PC-3 (cell line): Measurements from ENCODE around the gene CYTH1. TPM values are rescaled to one million over a fixed set of nuclear protein-coding genes. Genes with fewer than 3 reads are reported as not detected.

Source experiments
- ATAC-seq: fragments of 200-7000 bp; cut with Tn5 transposase; 2 replicates; pipeline ENCODE4 v1.9.1; 2020; ENCODE audit warnings: mild to moderate bottlenecking, moderate library complexity
- BruUV-seq: library from RNA; stranded (reverse); fragments of 400-500 nt; replicated peaks from 2 replicates; lab custom pipeline; 2021; lab: Mats Ljungman, UMichigan
- CTCF ChIA-PET: fragments of 300-600 bp; sonication (Branson Sonifier 250); formaldehyde crosslinking; loops from one replicate; lab custom pipeline; 2022; ENCODE audit warnings: antibody characterized with exemption; lab: Charles Lee
- POLR2A ChIA-PET: fragments of 300-600 bp; sonication (Branson Sonifier 250); formaldehyde crosslinking; loops from one replicate; lab custom pipeline; 2022; ENCODE audit warnings: antibody characterized with exemption; ENCODE audit not compliant: unreplicated experiment; lab: Charles Lee
- DNase-seq: peaks from one replicate; pipeline ENCODE4 v3.0.0-alpha.2; 2015
- H2AFZ ChIP-seq: fragments of 300-600 bp; sonication (generic); 2 replicates; pipeline ENCODE4 v1.6.0; 2016; ENCODE audit warnings: antibody characterized with exemption, low read length
- H3F3A ChIP-seq: fragments of 300-600 bp; sonication (generic); one replicate; pipeline ENCODE4 v1.6.0; 2017; ENCODE audit warnings: antibody characterized with exemption, low read length, control low read depth, mild to moderate bottlenecking; ENCODE audit not compliant: unreplicated experiment
- H3K27ac ChIP-seq: fragments of 300-600 bp; sonication (generic); 2 replicates; pipeline ENCODE4 v1.5.1; 2016; ENCODE audit warnings: mild to moderate bottlenecking, low read length
- H3K27me3 ChIP-seq: fragments of 300-600 bp; sonication (generic); 2 replicates; pipeline ENCODE4 v1.6.1; 2016; ENCODE audit warnings: low read length, mixed read lengths
- H3K36me3 ChIP-seq: fragments of 300-600 bp; sonication (generic); 2 replicates; pipeline ENCODE4 v1.6.1; 2016; ENCODE audit warnings: low read depth, mixed run types, low read length, mixed read lengths
- H3K4me1 ChIP-seq: fragments of 300-600 bp; sonication (generic); 2 replicates; pipeline ENCODE4 v1.5.1; 2016; ENCODE audit warnings: low read length; ENCODE audit not compliant: insufficient read depth
- H3K4me2 ChIP-seq: fragments of 300-600 bp; sonication (generic); 2 replicates; pipeline ENCODE4 v1.6.0; 2016; ENCODE audit warnings: low read length
- H3K4me3 ChIP-seq: fragments of 300-600 bp; sonication (generic); 2 replicates; pipeline ENCODE4 v1.5.1; 2016; ENCODE audit warnings: mild to moderate bottlenecking, low read length, mixed read lengths
- H3K79me2 ChIP-seq: fragments of 300-600 bp; sonication (generic); 2 replicates; pipeline ENCODE4 v1.6.1; 2017; ENCODE audit warnings: low read length, mixed read lengths
- H3K9ac ChIP-seq: fragments of 300-600 bp; sonication (generic); 2 replicates; pipeline ENCODE4 v1.6.0; 2016; ENCODE audit warnings: mild to moderate bottlenecking, low read length
- H3K9me2 ChIP-seq: fragments of 300-600 bp; sonication (generic); replicated peaks from 2 replicates; pipeline ENCODE4 v1.6.1; 2016; ENCODE audit warnings: mixed run types, low read length, mixed read lengths
- H3K9me3 ChIP-seq: fragments of 300-600 bp; sonication (generic); 2 replicates; pipeline ENCODE4 v1.6.1; 2016; ENCODE audit warnings: low read length, mixed read lengths
- H4K20me1 ChIP-seq: fragments of 300-600 bp; sonication (generic); 2 replicates; pipeline ENCODE4 v1.6.1; 2016; ENCODE audit warnings: low read length, mixed read lengths
- EZH2 ChIP-seq: fragments of 300-600 bp; sonication (generic); IDR thresholded peaks from one replicate; pipeline ENCODE4 v1.6.1; 2017; ENCODE audit warnings: antibody characterized with exemption, mild to moderate bottlenecking, low read length; ENCODE audit not compliant: unreplicated experiment
- EZH2phosphoT487 ChIP-seq: fragments of 300-600 bp; sonication (generic); IDR thresholded peaks from 2 replicates; pipeline ENCODE4 v1.6.1; 2018; ENCODE audit warnings: mild to moderate bottlenecking, antibody characterized with exemption, low read length, borderline replicate concordance
- intact Hi-C: fragments of 100-400 bp; cut with micrococcal nuclease; formaldehyde crosslinking; loops from 2 replicates; pipeline ENCODE4 v1.9.0; 2023
- total RNA-seq: library from RNA; depleted of rRNA; stranded (reverse); fragments of >200 nt; gene quantifications from 2 replicates; pipeline ENCODE4 v1.2.3, GENCODE V29; 2014
- TF ChIP-seq, protein P1 (sequence below): fragments of 300-600 bp; sonication (generic); conservative IDR thresholded peaks from 2 replicates; pipeline ENCODE4 v1.5.1; 2017; ENCODE audit warnings: antibody characterized with exemption, low read depth, mild to moderate bottlenecking, low read length

Gene CYTH1
- total RNA-seq, 1 experiment from 2014 or later, result 29.7 TPM

- POLR2A ChIA-PET, result no interaction called here
- intact Hi-C loops, result no loop called here
- H4K20me1 ChIP-seq, result no peaks in the 10 kb centered on the region; the same call in 1 of the 2 replicates
- H3F3A ChIP-seq, result no peaks in the 10 kb centered on the region
- TF ChIP-seq EZH2 (no peak), EZH2phosphoT487 (no peak)
- TF ChIP-seq, protein P1, sequence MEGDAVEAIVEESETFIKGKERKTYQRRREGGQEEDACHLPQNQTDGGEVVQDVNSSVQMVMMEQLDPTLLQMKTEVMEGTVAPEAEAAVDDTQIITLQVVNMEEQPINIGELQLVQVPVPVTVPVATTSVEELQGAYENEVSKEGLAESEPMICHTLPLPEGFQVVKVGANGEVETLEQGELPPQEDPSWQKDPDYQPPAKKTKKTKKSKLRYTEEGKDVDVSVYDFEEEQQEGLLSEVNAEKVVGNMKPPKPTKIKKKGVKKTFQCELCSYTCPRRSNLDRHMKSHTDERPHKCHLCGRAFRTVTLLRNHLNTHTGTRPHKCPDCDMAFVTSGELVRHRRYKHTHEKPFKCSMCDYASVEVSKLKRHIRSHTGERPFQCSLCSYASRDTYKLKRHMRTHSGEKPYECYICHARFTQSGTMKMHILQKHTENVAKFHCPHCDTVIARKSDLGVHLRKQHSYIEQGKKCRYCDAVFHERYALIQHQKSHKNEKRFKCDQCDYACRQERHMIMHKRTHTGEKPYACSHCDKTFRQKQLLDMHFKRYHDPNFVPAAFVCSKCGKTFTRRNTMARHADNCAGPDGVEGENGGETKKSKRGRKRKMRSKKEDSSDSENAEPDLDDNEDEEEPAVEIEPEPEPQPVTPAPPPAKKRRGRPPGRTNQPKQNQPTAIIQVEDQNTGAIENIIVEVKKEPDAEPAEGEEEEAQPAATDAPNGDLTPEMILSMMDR, result no peak
- no peak overlapping the region for H3K4me2 ChIP-seq
- DNase-seq (no peak), ATAC-seq (no peak)
- no peaks in the 10 kb centered on the region for H3K9me3 ChIP-seq
- no peaks in the 10 kb centered on the region for H3K4me1 ChIP-seq
- no peaks in the 10 kb centered on the region for H3K36me3 ChIP-seq
- H2AFZ ChIP-seq, result no peak overlapping the region
- no TSS peak for BruUV-seq
- no peak overlapping the region for H3K4me3 ChIP-seq
- H3K27ac ChIP-seq, result no peak overlapping the region
- CTCF ChIA-PET, result no interaction called here
- H3K9me2 ChIP-seq, result no peaks in the 10 kb centered on the region
- H3K27me3 ChIP-seq, result no peaks in the 10 kb centered on the region
- H3K79me2 ChIP-seq, result peaks cover 66% of the 10 kb centered on the region
- no peak overlapping the region for H3K9ac ChIP-seq
Measured at GRCh38 chr17:78723957-78724356, 58.1 kb downstream of the CYTH1 start.

DNA sequence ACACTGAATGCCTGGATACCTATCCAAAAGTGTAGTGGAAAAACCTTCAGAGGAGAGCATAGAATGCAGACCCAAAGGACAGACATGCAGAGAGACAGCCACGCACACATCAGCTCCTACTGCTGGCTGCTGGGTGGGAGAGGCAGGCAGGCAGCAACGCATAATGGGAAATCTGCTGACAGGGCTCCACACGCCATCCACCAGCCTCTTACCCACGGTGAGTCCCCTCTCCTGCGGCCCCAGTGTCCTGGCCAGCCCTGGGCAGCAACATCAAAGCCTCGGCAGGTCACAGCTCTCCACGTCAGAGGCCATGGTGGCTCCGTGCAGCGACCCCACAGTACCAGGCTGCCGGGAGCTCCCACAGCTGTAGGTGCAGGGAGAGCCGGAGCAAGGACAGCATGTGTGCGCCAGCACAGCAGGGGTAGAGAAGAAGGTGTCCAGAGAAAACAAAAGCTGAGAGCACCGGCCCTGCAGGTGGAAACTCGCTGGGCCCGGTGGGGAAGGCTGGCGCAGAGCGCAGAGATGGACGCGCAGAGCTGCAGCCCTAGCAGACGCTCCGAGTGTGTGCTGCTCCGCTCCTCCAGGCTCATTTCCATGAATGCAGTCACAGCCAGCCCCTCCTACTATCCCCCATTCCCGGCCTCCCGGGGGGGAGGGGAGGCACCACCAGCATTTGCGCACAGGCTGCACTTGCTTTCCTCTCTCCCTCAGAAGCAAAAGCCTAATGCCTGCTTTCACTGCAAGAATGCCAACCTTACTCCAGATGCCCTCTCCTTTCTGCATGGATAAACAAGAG, 58.9 kb downstream of the CYTH1 start:
- Histone ChIP-seq H2AFZ (no peak overlapping the region), H4K20me1 (no peaks in the 10 kb centered on the region; the same call in 1 of the 2 replicates), H3K9me3 (no peaks in the 10 kb centered on the region), H3K9me2 (no peaks in the 10 kb centered on the region), H3K4me1 (peaks cover 1% of the 10 kb centered on the region), H3K9ac (no peak overlapping the region), H3K79me2 (peaks cover 66% of the 10 kb centered on the region), H3K36me3 (no peaks in the 10 kb centered on the region), H3K27me3 (no peaks in the 10 kb centered on the region), H3F3A (no peaks in the 10 kb centered on the region), H3K27ac (no peak overlapping the region), H3K4me2 (no peak overlapping the region), H3K4me3 (no peak overlapping the region)
- BruUV-seq, result no TSS peak
- CTCF ChIA-PET, result no interaction called here
- POLR2A ChIA-PET, result no interaction called here
- intact Hi-C loops, result no loop called here
- TF ChIP-seq EZH2 (no peak), EZH2phosphoT487 (no peak)
- TF ChIP-seq, protein P1, result no peak
- ATAC-seq (no peak), DNase-seq (no peak)

DNA sequence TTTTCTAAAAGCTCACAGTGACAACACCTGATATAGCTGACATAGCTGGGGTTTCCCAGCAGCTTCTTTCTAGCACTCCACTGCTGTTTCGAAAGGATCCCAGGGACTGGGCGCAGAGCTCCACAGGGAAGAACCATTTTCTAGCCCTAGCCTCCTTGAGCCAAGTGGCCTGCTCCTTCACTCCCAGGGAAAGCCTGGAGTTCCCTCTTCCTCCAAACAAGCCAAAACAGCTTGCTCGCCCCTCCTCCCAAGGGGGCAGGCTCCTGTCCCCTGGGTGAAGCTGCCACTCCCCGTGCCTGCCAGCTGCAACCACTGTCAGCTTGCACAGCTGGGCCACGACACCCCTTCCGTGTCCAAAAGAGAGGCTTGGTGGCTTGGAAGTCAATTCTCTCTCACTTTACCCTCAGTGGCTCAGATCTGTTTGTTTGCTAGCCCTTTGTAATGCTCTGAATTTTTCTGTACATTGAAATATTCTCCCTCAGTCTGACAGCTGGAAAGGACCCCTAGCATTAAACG, 59.8 kb downstream of the CYTH1 start:
- H3K27ac ChIP-seq, result no peak overlapping the region
- H3K9ac ChIP-seq, result no peak overlapping the region
- no peaks in the 10 kb centered on the region; the same call in 1 of the 2 replicates for H4K20me1 ChIP-seq

More for the DNA sequence above, 59.8 kb downstream of the CYTH1 start:
- Histone ChIP-seq H3K4me2 (no peak overlapping the region), H3K79me2 (peaks cover 66% of the 10 kb centered on the region), H3K9me2 (no peaks in the 10 kb centered on the region), H3F3A (no peaks in the 10 kb centered on the region), H3K4me3 (no peak overlapping the region), H3K36me3 (no peaks in the 10 kb centered on the region), H3K9me3 (no peaks in the 10 kb centered on the region), H2AFZ (no peak overlapping the region), H3K27me3 (no peaks in the 10 kb centered on the region), H3K4me1 (peaks cover 10% of the 10 kb centered on the region)
- no peak for ATAC-seq
- POLR2A ChIA-PET, result no interaction called here
- no peak for TF ChIP-seq EZH2
- TF ChIP-seq, protein P1, result no peak
- no peak for TF ChIP-seq EZH2phosphoT487
- no peak for DNase-seq
- intact Hi-C loops, result no loop called here
- CTCF ChIA-PET, result no interaction called here
- BruUV-seq, result no TSS peak
